NCI-H774 (cell line): ENCODE results near the gene SSMEM1.
"Not testable (repeated sequence)": the region's sequence is repeated elsewhere in the genome, so short reads cannot be mapped to it uniquely, and the experiment has no call there.

Source experiments
- DNase-seq: peaks from one replicate; lab custom pipeline; 2025; lab: John Stamatoyannopoulos, UW

The SSMEM1 gene

DNA sequence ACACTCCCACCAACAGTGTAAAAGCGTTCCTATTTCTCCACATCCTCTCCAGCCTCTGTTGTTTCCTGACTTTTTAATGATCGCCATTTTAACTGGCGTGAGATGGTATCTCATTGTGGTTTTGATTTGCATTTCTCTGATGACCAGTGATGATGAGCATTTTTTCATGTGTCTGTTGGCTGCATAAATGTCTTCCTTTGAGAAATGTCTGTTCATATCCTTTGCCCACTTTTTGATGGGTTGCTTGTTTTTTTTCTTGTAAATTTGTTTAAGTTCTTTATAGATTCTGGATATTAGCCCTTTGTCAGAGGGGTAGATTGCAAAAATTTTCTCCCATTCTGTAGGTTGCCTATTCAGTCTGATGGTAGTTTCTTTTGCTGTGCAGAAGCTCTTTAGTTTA, 42.0 kb downstream of the SSMEM1 start:
- not testable (repeated sequence) for DNase-seq

DNA sequence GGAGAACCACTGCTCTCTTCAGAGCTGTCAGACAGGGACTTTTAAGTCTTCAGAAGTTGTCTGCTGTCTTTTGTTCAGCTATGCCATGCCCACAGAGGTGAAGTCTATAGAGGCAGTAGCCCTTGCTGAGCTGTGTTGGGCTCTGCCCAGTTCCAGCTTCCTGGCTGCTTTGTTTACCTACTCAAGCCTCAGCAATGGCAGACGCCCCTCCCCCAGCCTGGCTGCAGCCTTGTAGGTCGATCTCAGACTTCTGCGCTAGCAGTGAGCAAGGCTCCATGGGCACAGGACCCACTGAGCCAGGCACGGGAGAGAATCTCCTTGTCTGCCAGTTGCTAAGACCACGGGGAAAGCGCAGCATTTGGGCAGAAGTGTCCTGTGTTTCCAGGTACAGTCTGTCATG, 46.9 kb downstream of the SSMEM1 start:
- no peak for DNase-seq

DNA sequence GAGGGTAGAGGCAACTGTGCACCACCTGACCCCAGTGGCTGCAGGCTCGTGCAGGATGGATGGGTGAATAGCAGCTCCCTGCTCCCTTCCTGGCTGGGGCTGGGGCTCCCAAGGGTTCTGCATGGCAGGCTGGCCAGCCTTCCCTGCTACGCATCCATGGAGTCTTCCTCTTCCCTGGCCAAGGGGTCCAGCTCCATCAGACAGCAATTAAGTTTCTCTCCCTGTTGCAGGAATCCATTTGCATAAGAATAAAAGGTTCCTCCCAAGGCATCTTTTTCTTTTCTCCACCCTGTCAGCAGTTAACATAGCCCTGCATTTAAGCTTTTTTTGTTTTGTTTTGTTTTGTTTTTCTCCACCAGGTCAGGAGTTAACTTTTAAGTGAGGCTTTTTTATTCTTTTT, 49.0 kb downstream of the SSMEM1 start:
- DNase-seq, result no peak

DNA sequence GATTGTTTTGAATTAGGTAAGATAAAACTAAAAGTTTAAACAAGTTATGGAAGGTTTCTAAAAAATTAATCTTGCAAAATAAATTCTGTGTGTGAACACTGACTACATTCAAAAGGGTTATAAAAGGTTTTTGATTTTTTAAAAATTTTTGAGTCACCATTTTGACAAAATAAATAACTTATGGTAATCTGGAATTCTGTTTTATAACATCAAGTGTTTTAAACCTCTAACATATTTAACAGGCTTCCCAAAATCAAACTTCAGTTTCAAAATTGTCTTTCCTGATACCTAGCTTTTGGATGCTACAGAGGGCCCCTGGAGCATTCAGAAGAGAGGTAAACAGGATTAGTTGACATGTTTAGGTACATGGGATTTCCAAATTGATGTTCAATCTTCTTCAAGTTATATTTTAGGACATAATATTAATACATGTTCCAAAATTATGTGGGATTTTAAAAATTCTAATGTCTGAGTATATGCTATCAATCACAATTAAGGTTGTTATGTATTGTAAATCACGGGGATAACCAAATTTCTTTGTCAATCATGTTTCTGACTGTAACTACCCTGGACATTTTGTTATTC, 50.9 kb downstream of the SSMEM1 start:
- no peak for DNase-seq

DNA sequence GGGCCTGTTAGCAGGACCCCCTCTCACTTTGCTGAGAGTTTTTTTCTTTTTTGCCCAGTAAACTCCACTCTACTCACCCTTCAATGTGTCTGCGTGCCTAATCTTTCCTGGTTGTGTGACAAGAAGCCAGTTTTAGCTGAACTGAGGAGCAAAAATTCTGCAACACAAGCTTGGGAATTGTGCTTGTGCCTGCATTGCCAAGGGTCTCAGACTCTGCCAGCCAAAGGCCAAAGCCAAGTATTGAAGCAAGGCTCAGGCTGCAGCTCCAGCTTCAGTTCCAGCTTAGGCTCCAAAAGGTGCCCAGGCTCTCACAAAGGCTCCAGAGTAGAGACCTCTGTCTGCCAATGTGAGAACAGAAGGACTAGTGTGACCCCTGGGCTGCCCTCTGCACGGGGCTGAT, 54.8 kb downstream of the SSMEM1 start:
- DNase-seq, result no peak

DNA sequence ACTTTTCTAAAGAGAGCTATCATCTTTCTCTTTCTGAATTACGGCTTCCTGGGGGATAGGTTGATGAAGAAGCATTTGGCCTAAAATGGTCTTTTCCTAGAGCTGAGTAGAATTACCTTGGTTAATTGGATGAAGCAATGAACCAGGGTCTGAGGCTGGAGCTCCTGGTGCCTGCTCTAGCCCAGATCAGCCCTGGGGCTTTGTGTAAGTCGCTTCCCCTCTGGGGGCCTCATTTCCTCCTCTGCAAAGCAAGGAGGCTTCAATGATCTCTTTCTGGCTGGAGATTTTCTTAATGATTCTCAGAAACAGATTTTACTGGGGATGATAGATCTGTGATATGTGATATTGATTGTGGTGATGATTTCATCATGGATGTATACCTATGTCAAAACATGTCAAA, 55.5 kb downstream of the SSMEM1 start:
- no peak for DNase-seq
